GM19467 (cell line): ENCODE measurements around the gene MSMB.
"Not testable (repeated sequence)": the region's sequence is repeated elsewhere in the genome, so short reads cannot be mapped to it uniquely, and the experiment has no call there.

ENCODE experiments used
- ATAC-seq: cut with Tn5 transposase; IDR thresholded peaks from one replicate; pipeline ENCODE4 v1.9.1; 2021; ENCODE audit warnings: mild to moderate bottlenecking, moderate library complexity; ENCODE audit not compliant: unreplicated experiment

The MSMB gene

GRCh38 chr10:46070749-46071148 is 24.7 kb upstream of the MSMB start:
- no peak for ATAC-seq

GRCh38 chr10:46069771-46070463 is 23.8 kb upstream of the MSMB start:
- no peak for ATAC-seq

- ATAC-seq = no peak
These were observed 22.8 kb upstream of the MSMB start for GRCh38 chr10:46068905-46069304.

- no peak for ATAC-seq
These were observed 22.0 kb upstream of the MSMB start for GRCh38 chr10:46068117-46068516.

- no peak for ATAC-seq
These were observed 18.3 kb upstream of the MSMB start for GRCh38 chr10:46064269-46064817.

- no peak for ATAC-seq
These were observed 16.8 kb upstream of the MSMB start for GRCh38 chr10:46062723-46063428.

- no peak for ATAC-seq
These were observed 14.6 kb upstream of the MSMB start for GRCh38 chr10:46060706-46061105.

- not testable (repeated sequence) for ATAC-seq
These were observed 11.9 kb upstream of the MSMB start for GRCh38 chr10:46057927-46058326.

GRCh38 chr10:46057038-46057437 is 11.0 kb upstream of the MSMB start:
- ATAC-seq = no peak

GRCh38 chr10:46055771-46056170 is 9.7 kb upstream of the MSMB start:
- ATAC-seq = no peak

- ATAC-seq = no peak
These were observed 7.7 kb upstream of the MSMB start for GRCh38 chr10:46053534-46054434.

- no peak for ATAC-seq
These were observed 6.8 kb upstream of the MSMB start for GRCh38 chr10:46052791-46053375.

- ATAC-seq = no peak
These were observed 6.2 kb upstream of the MSMB start for GRCh38 chr10:46052057-46052790.

- ATAC-seq = no peak
These were observed 5.0 kb upstream of the MSMB start for GRCh38 chr10:46050941-46051623.

GRCh38 chr10:46049497-46049831 is 3.4 kb upstream of the MSMB start:
- not testable (repeated sequence) for ATAC-seq

- ATAC-seq = no peak
These were observed 2.1 kb upstream of the MSMB start for GRCh38 chr10:46048152-46048551.

GRCh38 chr10:46042527-46042926 is 3.5 kb downstream of the MSMB start:
- no peak for ATAC-seq

GRCh38 chr10:46040004-46040403 is 6.1 kb downstream of the MSMB start:
- no peak for ATAC-seq

- no peak for ATAC-seq
These were observed 8.8 kb downstream of the MSMB start for GRCh38 chr10:46037107-46037825.
